GM19238 (cell line): ENCODE data around the gene ANKMY1.
A peak's percentile ranks its signal among the peaks of the same experiment; 100 is the strongest.
"Not testable (repeated sequence)": the region's sequence is repeated elsewhere in the genome, so short reads cannot be mapped to it uniquely, and the experiment has no call there.

Source experiments
- DNase-seq: peaks from one replicate; pipeline ENCODE4 v3.0.0; 2011; ENCODE audit warnings: low spot score; ENCODE audit not compliant: insufficient read length

ANKMY1 gene

GRCh38 chr2:240569523-240569997, 11.8 kb upstream of the ANKMY1 start:
- no peak for DNase-seq

GRCh38 chr2:240568678-240569522, 11.1 kb upstream of the ANKMY1 start:
- DNase-seq = peak; percentile 68

GRCh38 chr2:240567872-240568677, 10.3 kb upstream of the ANKMY1 start, which contains the start of gene RNPEPL1:
TSS of gene RNPEPL1 (plus strand) at chr2:240568484. CDS start at chr2:240568587, 103 bp downstream.
- peak; percentile 63 for DNase-seq

GRCh38 chr2:240567137-240567871, 9.5 kb upstream of the ANKMY1 start:
- no peak for DNase-seq

- peak; percentile 84 for DNase-seq
Measured at GRCh38 chr2:240566203-240567136, 8.7 kb upstream of the ANKMY1 start.

- peak; percentile 52 for DNase-seq
Measured at GRCh38 chr2:240565333-240566202, 7.8 kb upstream of the ANKMY1 start.

- DNase-seq = no peak
Measured at GRCh38 chr2:240564561-240565332, 7.0 kb upstream of the ANKMY1 start.

- DNase-seq = no peak
Measured at GRCh38 chr2:240563951-240564560, 6.3 kb upstream of the ANKMY1 start.

- not testable (repeated sequence) for DNase-seq
Measured at GRCh38 chr2:240563231-240563630, 5.4 kb upstream of the ANKMY1 start.

GRCh38 chr2:240561325-240561971, 3.7 kb upstream of the ANKMY1 start:
- DNase-seq = no peak

- DNase-seq = peak; percentile 88
Measured at GRCh38 chr2:240560480-240561324, 2.9 kb upstream of the ANKMY1 start.

- peak; percentile 94 for DNase-seq
Measured at GRCh38 chr2:240560084-240560479, 2.3 kb upstream of the ANKMY1 start, which contains the start of gene DUSP28. TSS of gene DUSP28 (plus strand) at chr2:240560357. CDS start at chr2:240560685, 328 bp downstream.

GRCh38 chr2:240559286-240559685, 1.5 kb upstream of the ANKMY1 start:
- DNase-seq = no peak

GRCh38 chr2:240558236-240558761, 511 bp upstream of the ANKMY1 start:
- no peak for DNase-seq

GRCh38 chr2:240557101-240557751, 562 bp downstream of the ANKMY1 start:
- no peak for DNase-seq
